HUDEP-2 (cell line): Measurements from ENCODE around the gene ATG7.
"Not testable (repeated sequence)": the region's sequence is repeated elsewhere in the genome, so short reads cannot be mapped to it uniquely, and the experiment has no call there.

Experiments
- DNase-seq, 76 experiments: peaks; one replicate each; lab custom pipeline; 2025; ENCODE audit not compliant: unreplicated experiment in 76 of 76; lab: John Stamatoyannopoulos, UW

The ATG7 gene

DNA sequence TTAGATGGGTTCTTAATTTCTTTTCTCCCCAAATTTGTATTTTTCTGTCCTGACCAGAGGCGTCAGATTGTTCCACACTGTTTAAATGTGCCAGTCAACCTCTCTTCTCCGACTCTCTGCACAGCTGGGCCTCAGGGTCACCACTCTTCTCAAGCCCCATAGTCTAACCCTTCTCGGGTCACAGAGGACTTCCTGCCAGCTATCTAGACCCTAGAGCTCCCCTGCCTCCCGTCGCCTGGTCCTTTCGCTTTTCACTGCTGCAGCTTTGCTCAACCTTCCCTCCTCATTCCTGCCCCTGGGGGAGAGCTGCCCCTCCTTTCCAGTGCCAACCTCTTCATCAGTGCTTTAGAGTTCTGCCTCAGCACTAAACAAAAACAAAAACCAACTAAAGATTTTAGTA is 151.7 kb downstream of the ATG7 start:
- no peak for DNase-seq

DNA sequence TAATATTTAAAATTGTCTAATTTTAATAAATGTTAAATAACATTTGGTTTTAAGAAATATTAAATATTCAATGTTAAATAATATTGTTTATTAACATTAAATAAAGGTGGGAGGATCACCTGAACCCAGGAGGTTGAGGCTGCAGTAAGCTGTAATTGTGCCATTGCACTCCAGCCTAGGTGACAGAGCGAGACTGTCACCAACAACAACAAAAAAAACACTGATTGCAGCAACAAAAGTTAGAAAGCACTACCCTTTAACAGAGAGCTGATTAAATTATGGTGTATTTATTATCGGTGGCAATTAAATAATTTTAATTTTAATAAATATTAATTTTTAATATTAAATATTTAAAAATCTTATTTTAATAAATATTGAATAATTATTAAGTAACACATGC is 152.1 kb downstream of the ATG7 start:
- no peak for DNase-seq

DNA sequence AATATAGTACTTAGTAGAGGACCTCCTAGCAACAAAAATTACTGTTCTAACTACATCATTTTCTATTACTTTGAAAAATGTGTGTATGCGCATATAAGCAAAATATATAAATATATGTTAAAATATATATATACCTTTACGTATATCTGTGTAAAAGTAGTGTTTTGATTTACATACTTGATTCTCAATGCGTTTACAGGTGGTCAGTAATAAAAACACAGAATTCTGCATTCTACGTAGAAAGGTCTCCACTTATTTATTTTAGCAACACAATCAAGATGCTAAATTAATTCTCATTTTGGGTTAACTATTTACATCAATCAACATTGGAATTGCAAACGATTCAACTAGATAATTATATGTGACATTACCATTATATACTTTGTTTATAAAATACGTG is 158.0 kb downstream of the ATG7 start:
- no peak for DNase-seq

DNA sequence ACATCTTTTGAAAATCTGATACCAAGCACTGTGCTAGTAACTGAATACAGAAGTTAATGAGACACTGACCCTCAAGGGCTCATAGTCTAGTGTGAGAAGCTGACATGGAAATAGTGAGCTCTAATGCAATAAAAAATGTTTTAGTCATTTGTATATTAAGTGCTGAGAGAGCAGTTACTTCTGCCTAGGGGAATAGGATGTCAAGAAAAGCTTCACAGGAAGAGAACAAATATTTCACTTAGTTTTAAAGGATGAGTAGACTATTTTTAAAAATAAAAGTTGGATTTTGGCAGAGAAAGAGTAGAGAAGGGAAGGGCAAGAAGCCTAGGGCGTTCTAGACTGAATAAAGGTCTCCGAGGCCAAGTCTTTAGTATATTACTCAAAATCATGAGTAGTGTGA is 158.4 kb downstream of the ATG7 start:
- DNase-seq = no peak

DNA sequence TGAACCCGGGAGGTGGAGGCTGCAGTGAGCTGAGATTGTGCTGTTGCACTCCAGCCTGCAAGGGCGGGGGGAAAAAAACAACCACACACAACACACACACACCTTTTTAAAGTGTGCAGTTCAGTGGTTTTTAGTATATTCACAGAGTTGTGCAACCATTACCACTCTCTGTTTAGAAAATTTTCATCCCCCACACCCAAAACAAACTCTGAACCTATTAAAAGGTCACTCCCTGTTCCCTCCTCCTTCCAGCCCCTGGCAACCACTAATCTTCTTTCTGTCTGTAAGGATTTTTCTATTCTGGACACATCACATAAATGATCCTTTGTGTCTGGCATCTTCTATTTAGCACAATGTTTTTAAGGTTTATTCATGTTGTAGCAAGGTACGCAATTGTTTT is 159.1 kb downstream of the ATG7 start:
- no peak for DNase-seq

DNA sequence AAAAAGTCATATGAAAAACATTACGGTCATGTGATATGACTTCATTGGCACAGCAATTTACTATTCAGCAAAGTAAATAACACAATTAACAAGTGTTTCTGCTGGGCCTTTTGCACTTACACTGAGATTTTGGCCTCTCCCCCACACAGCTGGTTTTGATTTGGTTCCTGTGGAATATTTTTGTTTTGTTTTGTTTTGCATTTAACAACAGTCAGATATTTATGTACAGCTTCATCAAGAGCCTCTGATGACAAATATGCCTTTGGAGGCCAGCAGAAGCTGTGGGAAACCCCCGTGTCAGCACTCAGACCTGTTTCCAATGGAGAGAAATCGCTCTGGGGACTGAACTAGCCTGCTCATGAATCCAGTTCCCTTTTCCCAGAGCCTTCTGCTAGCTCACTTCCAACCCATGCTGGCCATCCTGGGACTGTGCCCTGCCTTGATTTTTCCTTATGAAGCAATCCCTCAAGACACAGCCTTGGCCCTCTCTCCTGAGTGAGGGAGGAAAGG is 161.9 kb downstream of the ATG7 start:
- no peak for DNase-seq

DNA sequence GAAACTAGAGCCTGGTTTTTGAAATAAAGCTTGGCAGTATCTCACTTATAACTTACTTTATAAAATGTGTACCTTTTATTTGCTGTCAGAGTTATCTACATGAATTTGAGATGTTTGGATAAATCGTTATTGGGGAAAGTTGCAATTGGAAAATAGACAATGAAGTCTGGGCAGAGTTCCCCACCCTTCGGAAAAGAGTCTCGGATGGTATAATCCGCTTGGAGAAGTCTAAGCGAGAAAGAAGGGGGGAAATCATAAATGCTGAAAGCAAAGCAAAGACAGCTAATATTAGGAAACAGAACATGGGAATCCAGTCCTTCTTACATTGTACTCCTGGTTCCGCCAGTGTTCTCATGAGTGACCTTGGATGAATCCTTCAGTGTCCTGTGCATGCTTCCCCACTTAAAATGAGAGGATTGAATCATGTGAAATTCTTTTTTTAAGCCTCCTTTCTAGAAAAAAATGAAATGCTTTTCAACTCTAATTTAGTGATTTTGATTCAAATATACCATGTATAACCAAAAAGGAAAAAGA is 162.4 kb downstream of the ATG7 start:
- DNase-seq = no peak

DNA sequence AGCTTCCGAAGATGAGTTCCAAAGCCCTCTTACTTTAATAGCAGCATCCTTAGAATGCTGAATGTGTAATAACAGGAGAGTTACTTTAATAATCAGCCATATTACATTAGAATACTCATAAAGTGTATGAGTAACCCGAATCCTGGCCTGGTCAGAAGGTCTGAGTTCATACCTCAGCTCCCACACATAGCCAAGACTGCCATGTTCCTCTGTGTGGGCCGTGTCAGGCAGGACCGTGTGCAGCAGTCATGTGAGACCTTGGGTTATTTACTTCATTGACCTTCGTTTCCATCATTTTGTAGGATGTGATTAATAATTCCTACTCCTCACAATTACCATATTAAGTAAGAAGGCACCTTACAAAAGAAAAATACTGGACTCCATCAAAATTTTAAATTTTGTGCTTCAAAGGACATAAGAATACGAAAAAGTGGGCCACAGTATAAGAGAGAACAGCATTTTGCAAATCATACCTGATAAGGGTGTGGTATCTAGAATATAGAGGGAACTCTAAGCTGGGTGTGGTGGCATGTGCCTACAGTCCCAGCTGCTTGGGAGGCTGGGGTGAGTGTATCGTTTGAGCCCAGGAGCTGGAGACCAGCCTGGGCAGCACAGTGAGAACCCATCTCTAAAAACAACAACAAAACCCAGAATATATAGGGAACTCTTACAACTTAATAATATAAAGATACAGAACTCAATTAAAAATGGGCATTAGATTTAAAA is 163.4 kb downstream of the ATG7 start:
- peak in 7 of 76 experiments; percentile 1 to 28 (median 9) for DNase-seq

DNA sequence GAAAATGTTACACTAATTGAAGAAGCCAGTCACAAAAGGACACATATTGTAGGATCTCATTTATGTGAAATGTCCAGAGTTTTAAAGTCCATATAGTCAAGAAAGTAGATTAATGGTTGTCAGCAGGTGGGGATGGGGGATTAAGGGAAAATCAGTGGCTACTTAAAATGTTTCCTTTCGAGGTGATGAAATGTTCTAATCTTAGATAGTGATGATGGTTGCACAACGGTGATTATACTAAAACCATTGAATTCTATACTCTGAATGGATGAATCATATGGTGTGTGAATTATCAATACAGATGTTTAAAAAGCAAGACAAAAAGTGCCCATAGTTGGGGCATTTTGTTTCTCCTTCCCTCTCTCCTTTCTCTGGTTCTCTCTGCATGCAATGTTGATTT is 164.6 kb downstream of the ATG7 start:
- DNase-seq = no peak

DNA sequence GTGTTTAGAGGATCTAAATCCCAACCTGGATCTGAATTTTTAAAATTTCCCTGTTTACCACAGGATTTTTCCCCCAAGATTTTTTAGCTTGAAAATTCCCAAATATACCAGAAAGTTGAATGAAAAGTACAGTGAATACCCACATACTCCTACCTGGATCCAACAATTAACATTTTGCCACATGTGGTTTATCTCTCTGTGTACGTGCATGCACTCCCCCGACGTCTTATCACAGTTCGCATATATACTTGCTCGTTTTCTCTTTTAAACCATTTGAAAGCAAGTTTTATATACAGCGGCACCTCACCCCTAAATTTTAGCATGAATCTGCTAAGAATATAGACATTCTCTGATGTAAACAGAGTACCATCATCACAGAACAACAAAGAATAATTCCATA is 165.3 kb downstream of the ATG7 start:
- DNase-seq = no peak

DNA sequence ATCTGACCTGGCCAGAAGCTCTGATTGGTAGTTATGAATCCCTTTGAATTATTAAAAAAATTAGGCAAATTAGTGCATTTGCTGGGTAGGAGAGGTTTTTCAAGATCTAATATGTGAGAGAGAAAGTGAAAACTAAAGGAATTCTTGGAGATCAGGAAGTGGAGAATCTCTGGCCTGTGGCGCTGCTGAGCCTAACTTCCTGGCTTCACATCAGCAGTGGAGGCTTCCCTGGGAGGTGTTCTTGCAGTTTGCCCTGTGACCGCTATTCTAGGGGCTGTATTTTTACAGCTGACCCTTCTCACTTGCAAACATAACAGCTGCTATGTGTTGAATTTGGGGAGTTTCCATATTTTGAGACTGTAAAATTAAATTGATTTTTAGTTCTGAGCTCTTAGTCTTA is 166.4 kb downstream of the ATG7 start:
- no peak for DNase-seq

DNA sequence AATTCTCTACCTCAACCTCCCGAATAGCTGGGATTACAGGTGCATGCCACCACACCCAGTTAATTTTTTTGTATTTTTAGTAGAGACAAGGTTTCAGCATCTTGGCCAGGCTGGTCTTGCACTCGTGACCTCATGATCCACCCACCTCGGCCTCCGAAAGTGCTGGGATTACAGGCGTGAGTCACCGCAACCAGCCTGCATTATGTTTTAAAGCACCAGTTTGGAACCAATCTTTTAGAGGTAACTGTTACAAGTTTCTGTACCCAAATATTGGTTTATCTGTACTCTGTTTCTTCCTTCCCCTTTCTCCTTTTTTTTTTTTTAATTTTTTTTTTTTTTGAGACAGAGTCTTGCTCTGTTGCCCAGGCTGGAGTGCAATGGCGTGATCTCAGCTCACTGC is 169.1 kb downstream of the ATG7 start:
- DNase-seq = not testable (repeated sequence)

DNA sequence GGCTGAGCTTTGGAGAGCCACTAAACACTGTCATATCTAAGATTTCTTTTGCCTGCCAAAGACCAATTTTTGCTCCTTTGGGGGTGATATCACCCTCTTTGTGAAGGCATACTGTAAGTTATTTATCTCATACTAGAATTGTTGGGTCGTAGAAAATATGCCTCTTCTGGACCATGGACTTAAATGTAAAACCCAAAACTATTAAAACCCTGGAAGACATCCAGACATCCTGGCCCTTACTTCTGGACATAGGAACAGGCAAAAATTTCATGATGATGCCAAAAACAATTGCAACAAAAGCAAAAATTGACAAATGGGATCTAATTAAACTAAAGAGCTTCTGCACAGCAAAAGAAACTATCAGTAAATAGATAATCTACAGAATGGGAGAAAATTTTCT is 172.2 kb downstream of the ATG7 start:
- DNase-seq = no peak

DNA sequence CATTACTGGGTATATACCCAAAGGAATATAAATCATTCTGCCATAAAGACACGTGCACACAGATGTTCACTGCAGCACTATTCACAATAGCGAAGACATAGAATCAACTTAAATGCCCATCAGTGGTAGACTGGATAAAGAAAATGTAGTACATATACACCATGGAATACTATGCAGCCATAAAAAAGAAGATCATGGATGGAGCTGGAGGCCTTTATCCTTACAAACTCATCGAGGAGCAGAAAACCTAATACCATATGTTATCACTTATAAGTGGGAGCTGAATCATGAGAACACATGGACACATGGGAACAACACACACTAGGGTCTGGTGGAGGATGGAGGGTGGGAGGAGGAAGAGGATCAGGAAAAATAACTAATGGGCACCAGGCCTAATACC is 173.0 kb downstream of the ATG7 start:
- DNase-seq = not testable (repeated sequence)

DNA sequence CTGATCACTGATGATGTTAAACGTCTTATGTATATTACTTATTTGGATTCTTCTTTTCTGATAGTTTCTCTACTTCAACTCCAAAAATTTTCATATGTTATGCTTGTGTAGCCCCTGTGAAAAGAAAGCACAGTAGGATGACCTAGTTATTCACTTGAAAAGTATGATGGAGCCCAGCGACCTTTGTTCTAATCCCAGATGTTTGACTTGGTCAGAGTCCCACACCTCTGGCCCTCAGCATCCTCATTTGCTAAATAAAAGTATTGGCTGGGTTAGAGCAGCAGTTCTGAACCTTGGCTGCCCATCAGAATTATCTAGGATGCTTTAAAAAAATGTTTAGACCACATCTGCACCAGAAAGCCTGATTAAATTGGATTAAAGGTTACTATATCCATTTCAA is 173.7 kb downstream of the ATG7 start:
- DNase-seq = no peak

DNA sequence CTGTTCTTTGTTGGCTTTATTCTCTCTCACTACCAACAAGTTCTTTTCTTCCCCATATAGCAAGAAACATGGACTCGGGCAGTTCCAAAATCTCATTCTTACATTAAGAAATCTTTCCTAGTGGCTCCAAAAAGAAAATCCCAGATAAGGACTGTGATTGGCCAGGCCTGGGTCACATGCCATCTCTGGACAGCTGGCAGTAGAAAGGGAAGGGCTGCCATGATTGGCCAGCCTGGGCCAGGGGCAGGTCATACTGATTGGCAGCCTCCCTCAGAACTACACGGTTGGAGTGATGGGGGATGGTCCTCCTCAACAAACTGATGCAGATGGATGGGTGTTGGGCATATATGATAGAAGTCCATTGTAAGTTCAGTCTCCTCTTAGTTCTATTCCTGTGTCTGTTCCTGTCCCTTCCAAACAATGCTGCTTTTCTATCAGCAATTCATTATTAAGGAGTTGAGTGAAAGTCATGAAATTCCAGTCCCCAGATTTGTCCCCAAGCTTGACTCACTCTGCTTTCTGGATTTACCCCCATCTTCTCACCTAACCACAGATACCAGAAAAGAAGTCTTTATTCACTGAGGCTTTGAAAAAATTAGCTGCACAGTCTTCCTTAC is 175.5 kb downstream of the ATG7 start:
- no peak for DNase-seq

DNA sequence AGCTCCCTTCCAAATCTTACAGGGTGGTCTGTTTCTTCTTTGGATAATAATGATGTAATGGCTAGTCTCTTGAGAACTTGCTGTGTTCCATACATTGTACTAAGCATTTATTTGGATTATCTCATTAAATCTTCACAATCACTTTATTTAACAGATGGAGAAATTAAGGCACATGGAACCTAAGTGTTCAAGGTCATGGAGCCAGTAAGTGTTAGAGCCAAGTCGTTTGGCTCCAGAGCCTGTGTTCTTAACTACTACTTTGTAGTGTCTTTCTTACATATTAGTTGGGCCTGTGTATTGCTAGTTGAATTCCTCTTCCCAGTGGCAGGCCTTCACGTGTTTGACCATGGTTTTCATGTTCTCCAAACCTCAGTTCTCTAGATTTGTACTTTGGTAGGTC is 177.8 kb downstream of the ATG7 start:
- DNase-seq = no peak

DNA sequence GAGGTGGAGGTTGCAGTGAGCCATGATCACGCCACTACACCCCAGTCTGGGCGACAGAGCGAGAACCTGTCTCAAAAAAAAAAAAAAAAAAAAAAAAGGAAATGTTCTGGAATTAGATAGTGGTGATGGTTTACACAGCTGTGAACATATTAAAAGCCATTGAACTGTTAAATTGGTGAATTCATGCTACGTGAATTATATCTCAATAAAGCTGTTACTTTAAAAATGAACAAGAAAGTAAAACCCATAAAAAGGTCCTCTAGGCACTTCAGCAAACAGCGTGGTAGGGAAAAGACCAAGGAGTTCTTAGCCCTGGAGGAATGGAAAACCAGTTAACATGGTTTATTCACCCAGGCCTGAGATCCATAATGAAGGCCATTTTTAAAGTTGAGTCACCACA is 180.1 kb downstream of the ATG7 start:
- DNase-seq = no peak

DNA sequence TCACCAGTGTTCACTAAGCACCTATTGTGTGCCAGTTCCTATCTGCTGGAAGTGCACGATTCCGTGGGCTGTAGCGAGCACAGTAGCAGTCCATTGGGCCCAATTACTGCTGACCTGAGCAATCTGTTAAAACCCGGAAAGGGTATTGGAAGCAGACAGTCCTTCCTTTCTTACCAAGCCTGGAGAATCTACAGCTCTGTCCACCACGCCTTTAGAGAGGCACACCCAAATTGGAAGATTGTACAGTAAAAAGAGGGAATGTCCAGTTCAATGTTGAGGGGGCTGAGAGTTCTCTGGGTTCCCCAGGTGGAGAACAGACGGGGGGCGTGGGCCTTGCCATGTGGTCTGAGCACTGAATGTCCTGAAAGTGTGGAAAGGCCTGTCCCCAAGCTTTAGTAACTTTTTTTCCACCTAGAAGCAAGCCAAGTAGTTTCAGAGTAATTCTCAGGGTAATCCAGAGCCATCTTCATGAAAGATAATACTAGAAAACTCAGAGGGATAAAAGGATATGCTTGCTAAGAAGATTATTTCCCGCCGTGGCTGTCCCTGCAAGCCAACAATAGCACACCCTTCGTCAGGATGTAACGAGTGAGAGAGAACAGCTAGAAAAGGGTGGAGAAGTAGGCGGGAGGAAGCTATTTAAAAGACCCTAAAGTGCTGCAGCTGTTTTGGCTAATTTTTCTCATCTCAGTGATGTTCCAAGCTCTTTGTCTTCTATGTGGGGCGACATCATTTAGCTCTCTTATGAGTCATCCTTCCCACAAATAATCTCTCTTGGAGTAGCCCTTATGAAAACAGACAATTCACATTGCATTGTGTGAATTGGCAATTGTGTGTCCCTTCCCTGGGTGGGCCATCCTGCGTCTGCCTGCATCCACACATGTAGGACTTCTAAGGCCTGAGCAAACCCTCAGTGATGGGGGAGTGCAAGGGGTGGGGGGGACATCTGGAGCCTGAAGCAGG is 181.0 kb downstream of the ATG7 start:
- no peak for DNase-seq

DNA sequence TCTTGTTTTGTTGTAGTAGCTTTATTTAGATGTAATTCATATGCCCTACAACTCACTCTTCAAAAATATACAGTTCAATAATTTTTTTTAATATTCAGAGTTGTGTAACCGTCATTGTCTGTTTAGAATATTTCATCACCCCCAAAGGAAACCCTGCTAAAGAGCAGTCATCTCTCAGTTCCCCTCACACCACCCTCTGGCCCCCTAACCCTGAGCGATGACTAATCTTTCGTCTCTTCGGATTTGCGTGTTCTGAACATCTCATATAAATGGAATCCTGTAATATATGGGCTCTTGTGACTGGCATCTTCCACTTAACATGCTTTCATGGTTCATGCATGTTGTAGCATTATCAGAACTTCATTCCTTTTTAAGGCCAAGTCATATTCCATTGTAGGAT is 183.8 kb downstream of the ATG7 start:
- DNase-seq = no peak

DNA sequence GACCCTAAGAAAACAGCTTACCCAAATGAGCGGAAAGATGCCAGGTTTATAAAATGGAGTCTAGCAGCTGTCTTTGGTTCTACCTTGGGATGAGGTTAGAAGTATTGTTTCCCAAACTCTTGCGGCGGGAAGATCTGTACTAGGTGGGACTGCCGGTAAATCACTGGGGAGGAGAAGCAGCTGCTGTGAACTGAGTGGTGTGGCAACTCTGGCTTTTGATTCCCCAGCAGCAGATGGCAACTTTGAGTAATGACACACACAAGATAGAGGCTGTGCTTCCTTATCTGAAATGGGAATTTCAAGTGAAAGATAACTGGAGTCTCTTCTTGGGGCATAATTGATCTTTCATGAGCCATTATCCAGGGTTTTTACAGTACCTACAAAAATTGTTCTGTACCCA is 184.9 kb downstream of the ATG7 start:
- no peak for DNase-seq
